CD4-positive, alpha-beta T cell treated with Interleukin-10 for 1 hour (primary cell): Measurements from ENCODE around the gene C1orf198.
"Not testable (repeated sequence)": the region's sequence is repeated elsewhere in the genome, so short reads cannot be mapped to it uniquely, and the experiment has no call there.

Experiments
- DNase-seq: peaks from one replicate; pipeline ENCODE4 v3.0.0-alpha.2; 2020

The C1orf198 gene

DNA sequence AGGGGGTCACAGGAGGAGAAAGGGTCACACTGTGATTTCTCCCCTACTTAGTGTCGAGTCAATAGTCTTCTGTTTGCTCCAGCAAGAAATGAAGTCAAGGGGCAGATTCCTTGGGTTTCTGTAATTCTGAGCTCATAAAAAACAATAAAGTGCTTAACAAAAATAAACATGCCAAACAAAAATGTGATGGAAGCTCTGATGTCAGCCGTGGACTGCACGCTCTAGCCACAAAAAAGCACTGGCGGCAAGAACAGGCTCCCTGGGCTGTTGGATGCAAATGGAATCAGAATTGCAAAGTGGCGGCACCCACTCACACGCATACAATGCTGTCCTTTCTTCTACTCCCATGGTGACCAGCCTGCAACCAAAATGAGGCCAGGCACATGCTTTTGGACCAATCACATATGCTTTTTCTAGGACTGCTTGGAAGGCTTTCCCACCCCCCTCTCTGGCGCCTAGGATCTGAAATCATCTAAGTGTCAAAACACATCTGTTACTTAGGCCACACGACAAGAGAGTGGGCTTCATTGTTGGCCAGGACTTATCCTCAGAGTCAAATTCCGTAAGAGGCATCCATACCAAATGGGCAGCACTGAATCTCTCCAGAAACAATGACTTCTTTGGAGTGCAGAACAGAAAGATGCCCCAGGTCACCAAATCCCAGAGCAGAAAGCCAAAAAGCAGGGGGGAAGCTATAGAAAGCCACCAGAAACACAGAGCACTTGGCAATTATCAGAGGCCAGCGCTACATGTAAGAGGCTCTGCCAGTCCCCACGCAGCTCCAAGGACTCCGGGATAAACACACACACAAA lies 9.2 kb downstream of the C1orf198 start:
- DNase-seq, result no peak

DNA sequence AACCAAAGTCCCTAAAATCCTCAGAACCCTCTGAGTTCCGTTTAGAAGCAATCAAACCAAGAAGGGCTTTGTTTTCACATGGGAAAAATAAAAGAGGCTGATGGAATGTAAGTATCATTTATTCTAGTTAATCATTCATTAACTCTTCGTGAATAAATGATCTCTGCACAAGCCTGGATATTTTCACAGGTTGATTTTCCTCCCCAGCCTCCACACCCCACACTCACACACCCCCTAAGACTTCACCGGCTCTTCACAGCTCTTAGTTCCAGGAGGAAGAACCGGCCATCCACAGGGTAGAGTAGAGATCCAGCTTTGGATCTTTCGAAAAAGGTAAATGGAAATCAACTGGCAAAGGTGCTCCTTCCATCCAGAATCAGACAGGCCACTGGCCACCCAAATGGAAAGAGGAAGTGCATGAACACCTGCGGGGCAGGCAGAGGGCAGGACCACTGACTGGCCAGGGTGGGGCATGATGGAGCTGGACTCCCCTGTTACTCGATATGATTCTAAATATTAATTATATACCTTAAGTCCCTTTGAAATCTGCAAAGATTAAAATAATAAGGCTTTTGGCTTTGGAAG lies 10.0 kb downstream of the C1orf198 start:
- no peak for DNase-seq

DNA sequence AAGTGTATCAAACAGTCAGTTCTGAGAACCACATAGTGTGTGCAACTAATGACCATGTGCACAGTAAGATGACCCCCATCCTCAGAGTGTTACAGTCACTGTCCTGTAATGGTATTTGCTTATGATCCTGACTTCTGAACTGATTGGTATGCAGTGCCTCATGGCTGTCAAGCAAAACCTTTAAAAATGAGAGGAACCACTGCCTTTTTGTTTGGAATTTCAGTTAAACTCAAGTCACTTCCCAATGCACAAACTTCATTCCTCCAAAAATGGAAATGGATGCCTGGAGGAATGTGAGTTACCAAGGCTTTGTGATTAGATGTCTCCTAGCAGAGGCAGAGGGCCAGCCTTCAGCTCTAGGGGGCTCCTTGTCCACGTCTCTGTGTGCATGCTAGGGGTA lies 10.5 kb downstream of the C1orf198 start:
- DNase-seq, result no peak

DNA sequence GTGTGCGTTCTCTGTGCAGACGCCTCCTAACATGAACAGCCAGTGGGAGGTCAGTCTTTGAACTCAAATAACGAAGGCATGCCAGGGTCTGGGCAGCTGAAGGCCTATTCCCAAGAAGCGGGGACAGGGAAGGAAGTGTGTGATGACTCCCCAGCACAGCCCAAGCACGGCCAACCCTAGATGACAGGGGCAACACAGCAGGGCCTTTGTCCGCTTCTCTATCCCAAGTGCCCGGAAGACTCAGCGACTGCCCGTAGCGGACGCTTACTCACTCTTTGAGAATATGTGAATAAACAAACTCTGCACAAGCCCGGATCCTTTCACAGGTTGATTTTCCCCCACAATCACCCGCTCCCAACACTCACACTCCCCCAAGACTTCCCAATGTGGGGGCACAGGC lies 11.2 kb downstream of the C1orf198 start:
- DNase-seq, result no peak

DNA sequence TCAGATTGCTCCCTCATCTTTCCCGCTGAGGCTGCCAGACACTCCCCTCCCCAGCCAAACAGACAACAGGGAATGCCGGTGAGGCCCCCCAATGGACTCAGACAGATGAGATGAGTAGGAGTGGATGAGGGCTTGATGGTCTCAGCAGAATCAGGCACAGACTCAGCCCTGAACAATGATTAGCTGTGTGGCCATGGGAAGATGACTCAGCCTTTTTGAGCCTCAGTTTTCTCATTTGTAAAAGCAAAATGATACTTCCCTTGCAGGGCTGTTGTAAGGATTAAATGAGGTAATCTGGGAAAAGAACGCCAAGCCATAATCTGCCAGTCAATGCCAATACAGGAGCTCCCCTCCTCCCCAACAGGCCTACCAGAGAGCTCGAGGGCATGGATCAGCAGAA lies 12.4 kb downstream of the C1orf198 start:
- no peak for DNase-seq

DNA sequence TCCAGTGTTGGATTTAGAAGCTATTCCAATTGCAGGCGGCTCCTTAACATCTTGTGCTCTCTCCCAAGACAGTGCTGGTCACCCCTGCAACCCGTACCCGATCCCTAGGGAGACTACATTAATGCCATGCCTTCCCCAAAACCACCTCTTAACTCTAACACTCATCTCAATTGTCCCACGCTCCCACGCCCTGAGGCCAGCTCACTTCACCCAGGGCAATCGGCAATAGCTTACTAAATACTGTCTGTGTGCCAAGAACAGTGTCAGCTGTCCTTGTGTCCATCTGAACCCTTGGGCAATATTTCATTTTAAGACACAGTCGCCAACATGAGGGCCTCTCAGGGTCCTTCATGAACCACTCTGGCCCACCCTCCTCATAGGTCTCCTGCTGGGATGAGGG lies 13.9 kb downstream of the C1orf198 start:
- no peak for DNase-seq

DNA sequence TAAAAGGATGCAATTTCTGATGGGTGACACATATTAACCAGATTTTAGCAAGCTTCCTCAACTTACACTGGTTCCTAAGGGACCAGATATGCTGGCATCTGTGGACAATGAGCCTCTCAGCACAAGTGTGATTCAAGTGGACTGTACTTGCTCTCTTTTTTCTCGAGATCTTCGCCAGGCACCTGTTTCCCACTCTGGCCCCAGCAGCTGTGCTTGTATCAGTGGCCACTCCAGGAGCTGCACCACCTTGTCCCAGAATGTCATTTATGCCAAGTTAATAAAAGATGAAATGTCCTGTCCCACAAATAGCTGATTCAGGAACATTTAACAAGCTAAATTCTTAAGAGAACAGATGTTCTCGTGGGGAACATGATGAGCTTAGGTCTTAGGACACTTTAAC lies 14.6 kb downstream of the C1orf198 start:
- no peak for DNase-seq

DNA sequence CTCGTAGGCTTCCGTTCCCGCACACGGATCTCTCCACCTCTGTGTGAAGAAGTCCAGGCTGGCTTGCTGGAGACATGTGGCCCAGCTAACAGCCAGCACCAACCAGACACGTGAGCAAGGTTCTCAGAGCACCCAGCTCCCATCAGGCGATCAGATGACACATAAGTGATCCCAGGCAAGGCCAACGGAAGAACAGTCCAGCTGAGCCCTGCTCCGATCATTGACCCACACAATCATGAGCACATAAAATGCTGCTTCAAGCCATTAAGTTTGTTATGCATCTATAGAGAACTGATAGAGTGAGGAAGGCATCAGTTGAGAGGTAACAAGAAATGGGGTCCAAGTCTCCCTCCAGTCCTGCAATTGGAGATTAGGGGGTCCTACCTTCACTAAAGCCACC lies 15.4 kb downstream of the C1orf198 start:
- DNase-seq, result no peak

DNA sequence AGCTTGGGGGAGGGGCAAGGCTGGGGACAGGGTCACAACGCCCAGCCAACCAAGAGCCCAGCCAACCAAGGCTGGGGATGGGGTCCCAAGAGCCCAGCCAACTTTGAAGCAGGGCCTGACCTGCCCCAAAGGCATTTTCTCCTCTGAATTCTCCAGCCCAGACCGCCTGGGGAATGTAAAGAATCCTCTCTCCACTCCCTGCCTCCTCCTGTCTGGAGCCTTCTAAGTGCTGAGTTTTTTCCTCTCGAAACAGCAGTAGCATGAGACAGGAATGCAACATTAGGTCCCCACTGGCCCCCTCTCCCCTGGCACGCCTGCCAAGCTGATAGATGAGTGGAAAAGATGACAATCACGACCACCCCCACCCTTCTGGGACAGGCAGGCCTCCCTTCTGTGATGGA lies 17.0 kb downstream of the C1orf198 start:
- DNase-seq, result no peak

DNA sequence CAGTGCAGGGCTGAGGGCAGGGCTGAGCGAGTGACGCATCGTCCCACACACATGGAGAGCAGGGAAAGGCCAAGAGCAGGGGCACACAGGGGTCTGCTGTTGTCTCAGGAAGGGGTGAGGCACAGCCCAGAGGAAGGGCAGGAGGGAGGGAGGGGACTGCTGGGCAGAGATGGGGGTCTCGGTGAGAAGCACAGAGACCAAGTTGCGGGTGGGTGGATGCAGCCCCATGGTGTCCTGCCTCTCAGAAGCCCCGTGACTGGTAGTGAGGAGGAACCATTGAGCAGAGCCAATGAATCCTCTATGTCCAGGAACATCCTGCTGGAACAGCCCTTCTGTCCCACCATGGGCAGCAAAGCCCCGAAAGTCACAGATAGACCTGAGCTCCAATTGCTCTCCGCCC lies 17.8 kb downstream of the C1orf198 start:
- no peak for DNase-seq

DNA sequence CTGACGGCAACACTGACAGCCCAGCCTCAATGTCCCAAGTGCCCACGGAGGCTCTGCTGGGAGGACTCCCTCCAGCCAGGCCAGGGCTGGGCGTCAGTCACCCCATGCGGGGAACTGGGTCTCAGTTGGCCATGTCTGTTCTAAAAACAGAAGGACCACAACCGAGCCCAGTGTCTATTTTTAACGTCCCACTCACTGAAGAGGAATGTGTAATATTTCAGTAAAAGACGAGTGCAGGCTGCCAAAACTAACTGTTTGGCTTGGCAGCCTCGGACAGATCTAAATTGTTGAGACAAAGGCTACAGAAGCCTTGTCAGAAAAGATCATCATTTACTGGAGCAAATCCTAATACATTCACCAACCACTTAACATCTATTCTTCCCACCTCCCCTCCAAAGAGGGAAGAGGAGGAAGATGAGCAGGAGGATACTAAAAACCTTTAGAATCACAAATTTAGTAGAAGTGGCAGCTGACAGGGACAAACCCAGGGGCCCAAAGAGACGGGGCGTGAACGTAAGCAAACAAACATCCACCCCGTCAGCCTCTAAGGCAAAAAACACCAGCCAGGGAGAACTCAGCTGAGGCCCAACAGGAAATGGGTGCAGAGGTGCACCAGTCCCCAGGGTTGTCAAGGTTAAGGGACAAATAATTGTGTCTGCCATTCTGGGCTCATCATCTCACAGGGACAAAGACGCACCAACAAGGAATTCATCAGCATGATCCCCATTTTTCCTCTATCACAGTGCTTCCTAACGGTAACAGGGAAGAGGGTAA lies 18.7 kb downstream of the C1orf198 start:
- DNase-seq, result no peak

DNA sequence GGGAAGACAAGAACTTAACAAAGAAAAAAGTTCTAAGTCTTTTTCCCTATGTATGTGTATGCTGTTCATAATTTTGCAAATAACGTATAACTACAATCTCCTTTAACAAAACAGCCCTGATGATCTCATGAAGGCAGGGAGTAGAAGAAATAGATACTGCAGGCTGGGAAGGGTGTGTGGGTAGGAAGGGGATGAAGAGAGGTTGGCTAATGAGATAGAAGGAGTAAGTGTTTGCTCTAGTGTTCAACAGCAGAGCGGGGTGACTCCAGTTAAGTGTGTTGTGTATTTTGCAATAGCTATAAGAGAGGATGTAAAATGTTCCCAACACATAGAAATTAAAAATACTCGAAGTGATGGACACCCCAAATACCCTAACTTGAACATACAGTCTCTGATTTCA lies 20.1 kb downstream of the C1orf198 start:
- no peak for DNase-seq

DNA sequence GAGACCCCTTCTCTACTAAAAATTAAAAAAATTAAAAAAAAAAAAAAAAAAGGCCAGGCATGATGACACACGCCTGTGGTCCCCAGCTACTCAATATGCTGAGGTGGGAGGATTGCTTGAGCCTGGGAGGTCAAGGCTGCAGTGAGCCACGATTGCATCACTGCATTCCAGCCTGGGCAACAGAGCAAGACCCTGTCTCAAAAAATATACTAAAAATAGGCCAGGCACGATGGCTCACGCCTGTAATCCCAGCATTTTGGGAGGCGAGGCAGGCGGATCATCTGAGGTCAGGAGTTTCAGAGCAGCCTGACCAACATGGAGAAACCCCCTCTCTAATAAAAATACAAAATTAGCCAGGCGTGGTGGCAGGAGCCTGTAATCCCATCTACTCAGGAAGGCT lies 23.1 kb downstream of the C1orf198 start:
- DNase-seq, result not testable (repeated sequence)

DNA sequence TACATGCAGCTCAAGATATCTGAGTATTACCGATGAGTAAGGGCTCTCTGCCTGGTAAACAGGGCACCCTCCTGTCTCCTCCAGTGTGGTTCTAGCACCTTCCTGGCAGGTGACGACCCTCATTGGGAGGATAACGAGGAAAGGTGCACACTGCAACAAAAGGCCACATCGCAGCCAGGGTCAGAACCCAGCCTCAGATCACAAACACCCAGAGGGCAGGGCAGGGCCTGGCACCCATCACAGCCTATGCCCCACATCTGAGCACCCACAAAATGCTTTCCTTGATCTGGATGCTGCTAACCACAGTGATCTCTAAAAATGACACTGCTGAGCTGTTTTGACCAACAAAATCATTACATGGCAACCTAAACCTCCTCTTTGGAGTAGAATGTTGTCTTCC lies 23.8 kb downstream of the C1orf198 start:
- DNase-seq, result no peak

DNA sequence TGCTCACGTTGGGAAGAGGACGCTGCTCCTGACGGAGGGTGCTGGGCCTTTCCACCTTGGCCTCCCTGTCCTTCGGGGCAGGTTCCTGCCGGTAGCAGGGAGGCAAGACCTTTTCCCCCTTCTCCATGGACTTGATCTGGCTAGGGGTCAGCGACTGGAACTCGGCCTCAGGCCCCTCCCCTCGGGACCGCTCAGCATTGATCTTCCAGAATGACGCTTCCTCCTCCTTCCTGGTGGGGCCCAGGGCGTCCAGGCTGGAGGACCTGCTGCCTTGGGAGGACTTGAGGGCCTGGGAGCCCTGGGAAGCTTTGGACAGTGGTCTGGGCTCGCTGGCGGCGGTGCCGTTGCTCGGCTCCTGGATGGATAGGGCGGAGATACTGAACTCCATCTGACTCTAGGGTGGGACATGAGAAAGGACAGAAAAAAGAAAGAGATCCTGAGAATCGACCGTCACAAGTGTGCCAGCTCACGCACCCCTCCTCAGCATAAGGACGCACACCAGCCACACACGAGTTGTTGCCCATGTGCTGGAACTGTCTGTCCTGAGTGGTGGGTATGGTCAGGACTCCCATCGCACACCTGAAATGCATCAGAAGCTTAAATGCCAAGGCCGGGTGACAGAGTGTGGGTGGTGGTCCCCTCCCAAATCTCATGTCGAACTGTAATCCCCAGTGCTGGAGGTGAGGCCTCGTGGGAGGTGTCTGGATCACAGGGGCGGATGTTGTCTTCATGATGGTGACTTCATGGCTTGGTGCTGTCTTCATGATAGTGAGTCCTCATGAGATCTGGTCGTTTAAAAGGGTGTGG lies 24.6 kb downstream of the C1orf198 start:
- DNase-seq, result no peak

DNA sequence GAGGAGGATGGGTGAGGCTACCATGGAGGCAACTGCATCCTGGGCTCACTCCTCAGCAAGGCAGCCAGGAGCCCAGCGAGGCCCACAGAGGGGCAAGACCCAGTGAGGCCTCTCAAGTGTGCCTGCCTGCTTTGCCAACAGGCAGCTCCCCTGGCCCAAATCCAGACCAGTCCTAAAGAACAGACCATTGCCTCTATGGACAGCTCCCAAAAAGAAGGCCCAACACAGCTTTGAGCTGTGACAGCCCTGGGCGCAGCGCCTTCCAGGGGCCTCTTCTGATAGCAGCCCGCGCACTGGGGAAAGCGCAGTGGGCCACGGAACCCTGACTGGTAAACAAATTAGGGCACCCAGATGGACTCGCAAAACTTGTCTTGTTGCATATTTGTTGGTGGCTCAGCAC lies 25.5 kb downstream of the C1orf198 start:
- DNase-seq, result no peak

DNA sequence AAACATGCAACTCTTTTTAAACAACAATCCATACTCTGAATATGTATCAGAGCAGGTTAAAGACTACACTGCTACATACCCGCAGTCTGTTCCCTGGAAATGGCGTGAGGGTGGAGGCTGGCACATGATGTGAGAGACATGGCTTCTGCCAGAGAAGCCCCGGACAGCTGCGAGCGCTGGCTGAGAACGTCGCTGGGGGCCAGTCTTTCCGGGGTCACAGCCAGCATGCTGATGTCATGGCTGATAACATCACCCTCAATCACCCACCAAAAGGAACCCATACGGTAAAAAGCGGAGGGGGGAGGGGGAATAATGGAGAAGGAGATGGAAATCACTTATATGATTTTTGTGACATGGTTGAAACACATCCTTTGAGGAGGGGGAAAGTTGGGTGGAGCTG lies 29.1 kb downstream of the C1orf198 start:
- DNase-seq, result no peak

DNA sequence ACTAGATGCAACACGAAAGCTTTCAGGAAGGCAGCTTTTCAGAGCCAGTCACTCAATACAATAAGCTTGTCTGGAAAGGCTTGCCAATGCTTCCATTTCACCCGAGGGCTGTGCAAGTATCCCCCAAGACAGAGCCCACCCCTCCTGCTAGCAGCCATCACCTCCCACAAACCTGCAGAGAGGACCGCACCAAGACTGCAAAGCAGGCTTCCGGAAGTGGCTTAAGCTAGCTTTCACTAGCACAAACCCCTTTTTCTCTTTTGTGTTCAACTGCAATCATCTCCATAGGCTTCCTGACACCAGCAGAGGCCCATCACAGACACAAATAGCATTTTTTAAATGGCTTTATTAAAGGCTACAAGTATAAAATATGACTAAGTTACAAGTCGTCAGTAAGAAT lies 31.5 kb downstream of the C1orf198 start:
- no peak for DNase-seq

DNA sequence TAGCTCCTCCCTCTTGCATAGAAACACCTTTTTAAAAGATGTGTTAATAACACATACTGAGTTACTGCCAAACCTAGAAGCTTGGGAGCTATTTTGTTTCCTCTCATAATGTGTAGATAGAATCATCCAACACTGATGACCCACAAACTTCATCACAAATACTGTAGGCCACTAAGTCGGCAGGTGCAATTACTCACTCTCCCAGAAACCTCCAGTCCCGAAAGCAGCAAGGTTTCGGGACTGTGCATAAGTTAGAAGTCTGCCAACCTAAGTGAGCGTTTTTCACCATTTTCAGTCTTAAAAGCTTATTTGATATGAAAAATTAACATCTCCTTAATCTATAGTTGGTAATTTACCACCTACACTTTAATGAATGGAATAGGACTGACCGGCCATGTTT lies 32.0 kb downstream of the C1orf198 start:
- DNase-seq, result no peak

DNA sequence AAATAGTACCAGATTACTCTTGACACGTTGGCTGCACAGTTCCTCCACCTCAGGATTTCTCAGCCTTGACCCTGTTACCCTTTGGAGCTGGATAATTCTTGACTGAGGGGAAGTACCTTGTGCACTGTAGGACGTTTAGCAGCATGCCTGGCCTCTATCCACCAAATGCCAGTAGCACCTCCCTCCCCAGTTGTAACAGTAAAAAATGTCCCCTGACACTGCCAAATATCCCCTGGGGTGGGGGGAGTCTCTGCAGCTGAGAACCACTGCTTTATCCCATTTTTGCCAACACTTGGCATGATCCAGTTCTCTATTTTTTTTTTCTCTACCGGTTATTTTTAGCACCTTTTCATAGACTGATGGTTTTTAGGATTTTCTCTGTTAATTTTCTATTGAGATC lies 34.0 kb downstream of the C1orf198 start:
- no peak for DNase-seq

DNA sequence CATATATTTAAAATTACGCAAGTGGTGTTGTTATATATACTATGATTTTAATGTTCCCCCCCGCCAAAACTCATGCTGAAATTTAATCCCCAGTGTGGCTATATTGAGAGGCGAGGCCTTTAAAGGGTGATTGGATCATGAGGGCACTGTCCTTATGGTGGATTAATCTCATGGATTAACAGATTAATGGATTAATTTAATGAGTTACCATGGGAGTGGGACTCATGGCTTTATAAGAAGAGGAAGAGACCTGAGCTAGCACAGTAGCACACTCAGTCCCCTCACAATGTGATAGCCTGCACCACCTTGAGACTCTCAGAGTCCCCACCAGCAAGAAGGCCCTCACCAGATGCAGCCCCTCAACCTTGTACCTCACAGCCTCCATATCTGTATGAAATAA lies 34.8 kb downstream of the C1orf198 start:
- DNase-seq, result no peak

DNA sequence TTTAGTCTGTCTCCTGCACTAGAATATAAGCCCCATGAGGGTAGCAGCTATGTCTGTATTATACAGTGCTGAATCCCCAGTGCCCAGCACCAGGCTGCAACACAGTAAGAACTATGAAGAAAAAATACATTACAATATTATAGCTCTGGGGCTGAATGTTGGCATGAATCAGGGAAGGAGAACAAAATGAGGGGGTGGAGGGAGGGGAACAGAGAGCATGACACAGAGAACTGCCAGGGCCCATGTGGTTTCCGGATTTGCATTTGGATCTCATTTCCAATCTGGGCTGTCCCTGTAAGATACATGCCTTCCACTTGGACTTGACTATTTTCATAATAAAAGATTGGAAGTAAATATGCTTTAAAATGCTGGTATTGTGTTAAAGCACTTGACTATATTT lies 35.8 kb downstream of the C1orf198 start:
- no peak for DNase-seq

DNA sequence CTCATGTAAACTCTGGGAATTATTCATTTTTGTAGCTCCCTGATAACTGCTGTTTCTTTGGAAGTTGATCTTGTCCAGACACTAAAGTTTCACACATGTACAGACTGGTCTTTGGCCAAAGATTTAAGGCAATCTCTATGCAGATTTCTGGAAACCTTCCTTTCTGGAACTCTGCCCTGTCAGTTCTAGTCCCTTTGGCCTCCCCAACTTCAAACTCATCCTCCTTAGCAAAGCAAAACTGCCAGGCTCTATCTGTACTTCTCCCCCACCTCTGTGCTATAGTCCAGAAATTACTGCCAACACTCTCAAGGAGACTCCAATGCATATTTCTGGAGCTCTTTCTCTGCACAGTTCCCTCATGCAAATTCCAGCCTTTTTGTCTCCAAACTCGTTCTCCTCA lies 36.5 kb downstream of the C1orf198 start:
- DNase-seq, result no peak
